Fibroblast of skin of abdomen (primary cell): ENCODE results near the gene OVCH1.
A peak's percentile ranks its signal among the peaks of the same experiment; 100 is the strongest.
"Not testable (repeated sequence)": the region's sequence is repeated elsewhere in the genome, so short reads cannot be mapped to it uniquely, and the experiment has no call there.

Source experiments
- DNase-seq: peaks from one replicate; pipeline ENCODE4 v3.0.0-alpha.2; 2013

Gene OVCH1

GRCh38 chr12:29402437-29402836 is 95.0 kb downstream of the OVCH1 start:
- DNase-seq, result no peak

- DNase-seq, result no peak
These were observed 99.0 kb downstream of the OVCH1 start for GRCh38 chr12:29398495-29398894.

GRCh38 chr12:29396774-29397173 is 100.7 kb downstream of the OVCH1 start:
- peak; percentile 6 for DNase-seq

GRCh38 chr12:29395356-29395755 is 102.1 kb downstream of the OVCH1 start:
- DNase-seq, result no peak

GRCh38 chr12:29390419-29390818 is 107.1 kb downstream of the OVCH1 start:
- DNase-seq, result not testable (repeated sequence)

- no peak for DNase-seq
These were observed 108.1 kb downstream of the OVCH1 start for GRCh38 chr12:29389295-29389919.

GRCh38 chr12:29386084-29386680 is 111.3 kb downstream of the OVCH1 start:
- not testable (repeated sequence) for DNase-seq

- DNase-seq, result not testable (repeated sequence)
These were observed 112.3 kb downstream of the OVCH1 start for GRCh38 chr12:29385194-29385593.

GRCh38 chr12:29382251-29382650 is 115.2 kb downstream of the OVCH1 start:
- no peak for DNase-seq

GRCh38 chr12:29380536-29381523 is 116.7 kb downstream of the OVCH1 start, which contains the start of gene ERGIC2:
TSS of gene ERGIC2 (minus strand) at chr12:29381172. CDS start at chr12:29371633, 9,539 bp downstream.
- DNase-seq, result peak; percentile 99
